AG09309 (cell line): ENCODE data around the gene FAM131C.

Experiments
- DNase-seq: peaks from one replicate; pipeline ENCODE4 v3.0.0-alpha.2; 2010; ENCODE audit warnings: low read depth
- H3K4me3 ChIP-seq: 2 replicates; pipeline ENCODE4 v1.5.1; 2011; ENCODE audit warnings: mild to moderate bottlenecking, low read depth, low read length, moderate library complexity; ENCODE audit not compliant: control insufficient read depth
- CTCF ChIP-seq: IDR thresholded peaks from 2 replicates; pipeline ENCODE4 v1.5.1; 2011; ENCODE audit warnings: mild to moderate bottlenecking, low read depth, low read length, inconsistent platforms; ENCODE audit not compliant: insufficient read depth, control insufficient read depth; ENCODE audit errors: missing control alignments

FAM131C gene

GRCh38 chr1:16020325-16020724 lies 53.1 kb downstream of the FAM131C start:
- no peak for DNase-seq
- TF ChIP-seq CTCF: no peak
- H3K4me3 ChIP-seq: no peak overlapping the region

GRCh38 chr1:16019644-16020277 lies 53.7 kb downstream of the FAM131C start:
- H3K4me3 ChIP-seq: no peak overlapping the region
- no peak for TF ChIP-seq CTCF
- no peak for DNase-seq

- no peak overlapping the region for H3K4me3 ChIP-seq
- no peak for TF ChIP-seq CTCF
- no peak for DNase-seq
Measured at GRCh38 chr1:16018749-16019643, 54.5 kb downstream of the FAM131C start.

- TF ChIP-seq CTCF: no peak
- no peak for DNase-seq
- H3K4me3 ChIP-seq: no peak overlapping the region
Measured at GRCh38 chr1:16018308-16018707, 55.1 kb downstream of the FAM131C start.

GRCh38 chr1:16017461-16018303 lies 55.8 kb downstream of the FAM131C start, which contains the start of gene HSPB7:
Gene HSPB7, minus strand, starts transcription at chr1:16018043. Its CDS starts 80 bp downstream, at chr1:16017963.
- peak within 1 kb of the TSS; percentile 14 for H3K4me3 ChIP-seq
- no peak for TF ChIP-seq CTCF
- DNase-seq: no peak

- H3K4me3 ChIP-seq: no peak overlapping the region
- no peak for DNase-seq
- no peak for TF ChIP-seq CTCF
Measured at GRCh38 chr1:16017076-16017460, 56.4 kb downstream of the FAM131C start.
